T-helper 17 cell (primary cell): Measurements from ENCODE around the gene FSTL4. TPM values are rescaled to one million over a fixed set of nuclear protein-coding genes. Genes with fewer than 3 reads are reported as not detected.

ENCODE experiments used
- ATAC-seq: fragments of 150-1000 bp; cut with Tn5 transposase; 2 replicates; pipeline ENCODE4 v1.10.0; 2021; ENCODE audit warnings: mild to moderate bottlenecking, moderate library complexity
- DNase-seq, 3 donors: peaks; one replicate each; pipeline versions ENCODE4 v3.0.0 to v3.0.0-alpha.2; 2020 to 2021
- H3K9me3 ChIP-seq: one replicate; pipeline ENCODE4 v1.7.0; 2013; ENCODE audit warnings: low read length, mild to moderate bottlenecking; ENCODE audit not compliant: control insufficient read depth, poor library complexity, severe bottlenecking
- H3K27ac Mint-ChIP-seq: one replicate; pipeline ENCODE4 v1.8.0; 2022; ENCODE audit warnings: mild to moderate bottlenecking, moderate library complexity, mixed read lengths
- H3K27me3 Mint-ChIP-seq: one replicate; pipeline ENCODE4 v1.8.0; 2022; ENCODE audit warnings: mixed read lengths
- H3K36me3 Mint-ChIP-seq: one replicate; pipeline ENCODE4 v1.8.0; 2022; ENCODE audit warnings: low read depth, mixed read lengths
- H3K4me1 Mint-ChIP-seq: one replicate; pipeline ENCODE4 v1.8.0; 2022; ENCODE audit warnings: mild to moderate bottlenecking, mixed read lengths
- H3K4me3 Mint-ChIP-seq: one replicate; pipeline ENCODE4 v1.8.0; 2022; ENCODE audit warnings: mild to moderate bottlenecking, moderate library complexity, mixed read lengths
- total RNA-seq, 4 donors: library from RNA in 2 of 4; stranded (reverse) in 2 of 4; gene quantifications; one replicate each; pipeline ENCODE4 v1.2.3 and lab custom pipeline; 2022 to 2026

Gene FSTL4
- total RNA-seq, 2 donors from 2014 or later: 0.26 TPM; not detected in 1

GRCh38 chr5:133441166-133441815 lies 171.1 kb downstream of the FSTL4 start:
- H3K4me3 Mint-ChIP-seq: no peak overlapping the region
- no peaks in the 10 kb centered on the region for H3K36me3 Mint-ChIP-seq
- no peak for DNase-seq
- peaks cover 16% of the 10 kb centered on the region for H3K27me3 Mint-ChIP-seq
- peak overlapping the region; percentile 69 for H3K27ac Mint-ChIP-seq
- ATAC-seq: no peak
- H3K9me3 ChIP-seq: no peaks in the 10 kb centered on the region
- no peaks in the 10 kb centered on the region for H3K4me1 Mint-ChIP-seq

GRCh38 chr5:133440467-133441115 lies 171.8 kb downstream of the FSTL4 start:
- peaks cover 16% of the 10 kb centered on the region for H3K27me3 Mint-ChIP-seq

GRCh38 chr5:133439859-133440258 lies 172.5 kb downstream of the FSTL4 start:
- no peak overlapping the region for H3K4me3 Mint-ChIP-seq
- ATAC-seq: no peak

More at GRCh38 chr5:133440467-133441115, 171.8 kb downstream of the FSTL4 start:
- peaks cover 2% of the 10 kb centered on the region for H3K4me1 Mint-ChIP-seq
- H3K36me3 Mint-ChIP-seq: no peaks in the 10 kb centered on the region
- no peaks in the 10 kb centered on the region for H3K9me3 ChIP-seq
- peak overlapping the region; percentile 69 for H3K27ac Mint-ChIP-seq
- no peak for ATAC-seq
- no peak for DNase-seq
- H3K4me3 Mint-ChIP-seq: no peak overlapping the region

GRCh38 chr5:133438487-133438886 lies 173.9 kb downstream of the FSTL4 start:
- no peak for ATAC-seq
- H3K36me3 Mint-ChIP-seq: no peaks in the 10 kb centered on the region
- no peak overlapping the region for H3K27ac Mint-ChIP-seq
- no peak for DNase-seq
- H3K9me3 ChIP-seq: no peaks in the 10 kb centered on the region
- H3K27me3 Mint-ChIP-seq: peaks cover 16% of the 10 kb centered on the region
- peaks cover 2% of the 10 kb centered on the region for H3K4me1 Mint-ChIP-seq
- no peak overlapping the region for H3K4me3 Mint-ChIP-seq

More at GRCh38 chr5:133439859-133440258, 172.5 kb downstream of the FSTL4 start:
- no peak for DNase-seq
- Mint-ChIP-seq H3K36me3 (no peaks in the 10 kb centered on the region), H3K4me1 (peaks cover 2% of the 10 kb centered on the region), H3K27me3 (peaks cover 16% of the 10 kb centered on the region), H3K27ac (no peak overlapping the region)
- no peaks in the 10 kb centered on the region for H3K9me3 ChIP-seq

GRCh38 chr5:133434336-133434735 lies 178.0 kb downstream of the FSTL4 start:
- ATAC-seq (no peak), DNase-seq (no peak)
- no peaks in the 10 kb centered on the region for H3K9me3 ChIP-seq
- Mint-ChIP-seq H3K27me3 (peaks cover 8% of the 10 kb centered on the region), H3K36me3 (no peaks in the 10 kb centered on the region), H3K27ac (no peak overlapping the region), H3K4me3 (no peak overlapping the region), H3K4me1 (peaks cover 2% of the 10 kb centered on the region)

GRCh38 chr5:133433641-133434040 lies 178.7 kb downstream of the FSTL4 start:
- no peak for ATAC-seq
- Mint-ChIP-seq H3K27me3 (peaks cover 6% of the 10 kb centered on the region), H3K36me3 (no peaks in the 10 kb centered on the region), H3K27ac (no peak overlapping the region), H3K4me1 (peaks cover 2% of the 10 kb centered on the region), H3K4me3 (no peak overlapping the region)
- H3K9me3 ChIP-seq: no peaks in the 10 kb centered on the region
- DNase-seq: no peak

- no peak overlapping the region for H3K27ac Mint-ChIP-seq
- H3K4me3 Mint-ChIP-seq: no peak overlapping the region
- peaks cover 2% of the 10 kb centered on the region for H3K4me1 Mint-ChIP-seq
- ATAC-seq (no peak), DNase-seq (no peak)
- H3K27me3 Mint-ChIP-seq: peaks cover 4% of the 10 kb centered on the region
- H3K36me3 Mint-ChIP-seq: no peaks in the 10 kb centered on the region
- no peaks in the 10 kb centered on the region for H3K9me3 ChIP-seq
Measured at GRCh38 chr5:133432956-133433532, 179.3 kb downstream of the FSTL4 start.

GRCh38 chr5:133431326-133431865 lies 180.9 kb downstream of the FSTL4 start:
- DNase-seq (no peak), ATAC-seq (no peak)
- no peak overlapping the region for H3K27ac Mint-ChIP-seq
- H3K9me3 ChIP-seq: no peaks in the 10 kb centered on the region
- H3K4me1 Mint-ChIP-seq: peaks cover 2% of the 10 kb centered on the region
- H3K27me3 Mint-ChIP-seq: peaks cover 12% of the 10 kb centered on the region
- no peak overlapping the region for H3K4me3 Mint-ChIP-seq
- H3K36me3 Mint-ChIP-seq: no peaks in the 10 kb centered on the region

- Mint-ChIP-seq H3K27ac (no peak overlapping the region), H3K36me3 (no peaks in the 10 kb centered on the region), H3K4me1 (peaks cover 2% of the 10 kb centered on the region), H3K27me3 (peaks cover 19% of the 10 kb centered on the region), H3K4me3 (no peak overlapping the region)
- H3K9me3 ChIP-seq: no peaks in the 10 kb centered on the region
- no peak for ATAC-seq
- no peak for DNase-seq
Measured at GRCh38 chr5:133430095-133430494, 182.2 kb downstream of the FSTL4 start.

GRCh38 chr5:133429046-133429445 lies 183.3 kb downstream of the FSTL4 start:
- Mint-ChIP-seq H3K27ac (no peak overlapping the region), H3K36me3 (no peaks in the 10 kb centered on the region), H3K27me3 (peaks cover 19% of the 10 kb centered on the region), H3K4me1 (peaks cover 2% of the 10 kb centered on the region), H3K4me3 (no peak overlapping the region)
- no peak for DNase-seq
- no peak for ATAC-seq
- H3K9me3 ChIP-seq: no peaks in the 10 kb centered on the region

GRCh38 chr5:133428072-133428660 lies 184.2 kb downstream of the FSTL4 start:
- Mint-ChIP-seq H3K4me3 (no peak overlapping the region), H3K27me3 (peaks cover 28% of the 10 kb centered on the region), H3K4me1 (peaks cover 8% of the 10 kb centered on the region), H3K36me3 (peaks cover 3% of the 10 kb centered on the region), H3K27ac (no peak overlapping the region)
- DNase-seq (no peak), ATAC-seq (no peak)
- no peaks in the 10 kb centered on the region for H3K9me3 ChIP-seq

- H3K4me1 Mint-ChIP-seq: peaks cover 9% of the 10 kb centered on the region
- H3K27ac Mint-ChIP-seq: no peak overlapping the region
- H3K36me3 Mint-ChIP-seq: peaks cover 3% of the 10 kb centered on the region
- peaks cover 32% of the 10 kb centered on the region for H3K27me3 Mint-ChIP-seq
- DNase-seq (no peak), ATAC-seq (no peak)
- H3K4me3 Mint-ChIP-seq: no peak overlapping the region
- no peaks in the 10 kb centered on the region for H3K9me3 ChIP-seq
Measured at GRCh38 chr5:133427121-133427777, 185.1 kb downstream of the FSTL4 start.

- Mint-ChIP-seq H3K4me3 (no peak overlapping the region), H3K4me1 (peaks cover 18% of the 10 kb centered on the region), H3K36me3 (peaks cover 9% of the 10 kb centered on the region), H3K27ac (no peak overlapping the region), H3K27me3 (peaks cover 42% of the 10 kb centered on the region)
- ATAC-seq (no peak), DNase-seq (no peak)
- H3K9me3 ChIP-seq: no peaks in the 10 kb centered on the region
Measured at GRCh38 chr5:133426264-133426663, 186.1 kb downstream of the FSTL4 start.
